ENCODE data around the gene ZNF358.

ZNF358 gene

DNA sequence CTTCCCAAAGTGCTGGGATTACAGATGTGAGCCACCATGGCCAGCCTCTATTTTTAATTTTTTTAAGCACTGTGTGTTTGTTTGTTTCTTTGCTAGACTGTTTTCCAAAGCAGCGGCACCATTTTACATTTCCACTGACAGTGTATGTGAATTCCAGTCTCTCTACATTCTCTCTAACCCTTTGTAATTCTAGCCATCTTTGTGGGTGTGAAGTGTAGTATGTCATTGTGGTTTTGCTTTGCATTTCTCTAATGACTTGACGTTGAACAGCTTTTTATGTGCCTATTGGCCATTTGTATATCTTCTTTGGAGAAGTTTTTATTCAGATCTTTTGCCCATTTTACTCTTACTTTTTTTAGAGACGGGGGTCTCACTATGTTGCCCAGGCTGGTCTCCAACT lies 31.3 kb downstream of the ZNF358 start:
- H3K4me3 ChIP-seq (IDR thresholded peaks at IDR 0.05; ENCODE audit: insufficient read depth, low read depth, low read length), result no peak overlapping the region
- H4K20me1 ChIP-seq (ENCODE audit: insufficient read depth), result no peaks in the 10 kb centered on the region
- TF ChIP-seq, protein P1, sequence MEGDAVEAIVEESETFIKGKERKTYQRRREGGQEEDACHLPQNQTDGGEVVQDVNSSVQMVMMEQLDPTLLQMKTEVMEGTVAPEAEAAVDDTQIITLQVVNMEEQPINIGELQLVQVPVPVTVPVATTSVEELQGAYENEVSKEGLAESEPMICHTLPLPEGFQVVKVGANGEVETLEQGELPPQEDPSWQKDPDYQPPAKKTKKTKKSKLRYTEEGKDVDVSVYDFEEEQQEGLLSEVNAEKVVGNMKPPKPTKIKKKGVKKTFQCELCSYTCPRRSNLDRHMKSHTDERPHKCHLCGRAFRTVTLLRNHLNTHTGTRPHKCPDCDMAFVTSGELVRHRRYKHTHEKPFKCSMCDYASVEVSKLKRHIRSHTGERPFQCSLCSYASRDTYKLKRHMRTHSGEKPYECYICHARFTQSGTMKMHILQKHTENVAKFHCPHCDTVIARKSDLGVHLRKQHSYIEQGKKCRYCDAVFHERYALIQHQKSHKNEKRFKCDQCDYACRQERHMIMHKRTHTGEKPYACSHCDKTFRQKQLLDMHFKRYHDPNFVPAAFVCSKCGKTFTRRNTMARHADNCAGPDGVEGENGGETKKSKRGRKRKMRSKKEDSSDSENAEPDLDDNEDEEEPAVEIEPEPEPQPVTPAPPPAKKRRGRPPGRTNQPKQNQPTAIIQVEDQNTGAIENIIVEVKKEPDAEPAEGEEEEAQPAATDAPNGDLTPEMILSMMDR (conservative IDR thresholded peaks at IDR 0.05; ENCODE audit: low read depth, low read length), result no peak
- no peak overlapping the region for H3K27ac ChIP-seq
- no peaks in the 10 kb centered on the region for H3K79me2 ChIP-seq (ENCODE audit: insufficient read depth, low read depth)
- no peaks in the 10 kb centered on the region for H3K4me1 ChIP-seq (ENCODE audit: low read depth, poor library complexity, severe bottlenecking)
- no peaks in the 10 kb centered on the region for H3K27me3 ChIP-seq (ENCODE audit: insufficient read depth, low read depth)
- no peak overlapping the region for H3K4me2 ChIP-seq
- no peak overlapping the region for H3K9ac ChIP-seq
- H3K36me3 ChIP-seq (ENCODE audit: insufficient read depth), result no peaks in the 10 kb centered on the region
- H2AFZ ChIP-seq (ENCODE audit: low read depth), result no peak overlapping the region

DNA sequence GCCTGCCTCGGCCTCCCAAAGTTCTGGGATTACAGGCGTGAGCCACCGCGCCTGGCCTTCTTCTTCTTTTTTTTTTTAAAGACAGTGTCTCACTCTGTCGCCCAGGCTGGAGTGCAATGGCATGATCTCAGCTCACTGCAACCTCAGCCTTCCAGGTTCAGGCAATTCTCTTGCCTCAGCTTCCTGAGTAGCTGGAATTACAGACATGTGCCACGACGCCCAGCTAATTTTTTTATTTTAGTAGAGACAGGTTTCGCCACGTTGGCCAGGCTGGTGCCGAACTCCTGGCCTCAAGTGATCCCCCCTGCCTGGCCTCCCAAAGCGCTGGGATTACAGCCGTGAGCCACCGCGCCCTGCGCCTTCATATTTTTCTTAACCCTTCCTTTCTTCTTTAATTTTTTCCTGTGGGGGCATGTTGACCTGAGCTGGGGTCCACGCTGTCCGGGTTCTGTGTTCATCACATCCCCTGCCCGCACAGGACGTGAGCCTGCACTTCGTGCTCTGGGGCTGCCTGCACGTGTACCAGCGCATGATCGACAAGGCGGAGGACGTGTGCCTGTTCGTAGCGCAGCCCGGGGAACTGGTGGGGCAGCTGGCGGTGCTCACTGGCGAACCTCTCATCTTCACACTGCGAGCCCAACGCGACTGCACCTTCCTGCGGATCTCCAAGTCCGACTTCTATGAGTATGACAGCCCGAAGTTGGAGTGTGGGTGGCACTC lies 33.7 kb downstream of the ZNF358 start:
- no peak overlapping the region for H3K4me3 ChIP-seq (IDR thresholded peaks at IDR 0.05; ENCODE audit: insufficient read depth, low read depth, low read length)
- peaks cover 8% of the 10 kb centered on the region for H3K4me1 ChIP-seq (ENCODE audit: low read depth, poor library complexity, severe bottlenecking)
- H3K27ac ChIP-seq, result no peak overlapping the region
- TF ChIP-seq, protein P1 (conservative IDR thresholded peaks at IDR 0.05; ENCODE audit: low read depth, low read length), result no peak
- H3K27me3 ChIP-seq (ENCODE audit: insufficient read depth, low read depth), result no peaks in the 10 kb centered on the region
- no peak overlapping the region for H3K4me2 ChIP-seq
- no peaks in the 10 kb centered on the region for H3K79me2 ChIP-seq (ENCODE audit: insufficient read depth, low read depth)
- H3K9ac ChIP-seq, result no peak overlapping the region
- H4K20me1 ChIP-seq (ENCODE audit: insufficient read depth), result no peaks in the 10 kb centered on the region
- H3K36me3 ChIP-seq (ENCODE audit: insufficient read depth), result no peaks in the 10 kb centered on the region
- no peak overlapping the region for H2AFZ ChIP-seq (ENCODE audit: low read depth)

DNA sequence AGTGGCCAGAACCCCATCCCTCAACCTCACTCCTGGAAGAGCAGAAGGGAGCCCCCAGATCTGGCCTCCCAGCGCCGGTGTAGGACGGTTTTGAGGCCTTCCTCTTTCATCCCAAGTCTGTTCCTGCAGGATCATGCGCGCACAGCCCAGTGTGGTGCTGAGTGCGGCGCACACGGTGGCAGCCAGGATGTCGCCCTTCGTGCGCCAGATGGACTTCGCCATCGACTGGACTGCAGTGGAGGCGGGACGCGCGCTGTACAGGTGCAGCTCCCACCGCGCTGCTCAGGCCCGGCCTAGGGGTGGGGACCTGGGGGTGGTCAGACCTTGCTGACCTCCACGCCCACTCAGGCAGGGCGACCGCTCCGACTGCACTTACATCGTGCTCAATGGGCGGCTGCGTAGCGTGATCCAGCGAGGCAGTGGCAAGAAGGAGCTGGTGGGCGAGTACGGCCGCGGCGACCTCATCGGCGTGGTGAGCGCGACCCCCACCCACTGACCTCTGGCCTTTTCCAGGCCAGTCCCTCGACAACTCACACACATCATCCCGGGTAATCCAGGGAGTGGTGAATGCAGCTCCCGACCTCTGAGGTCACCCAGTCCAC lies 34.4 kb downstream of the ZNF358 start:
- H3K9ac ChIP-seq, result no peak overlapping the region

DNA sequence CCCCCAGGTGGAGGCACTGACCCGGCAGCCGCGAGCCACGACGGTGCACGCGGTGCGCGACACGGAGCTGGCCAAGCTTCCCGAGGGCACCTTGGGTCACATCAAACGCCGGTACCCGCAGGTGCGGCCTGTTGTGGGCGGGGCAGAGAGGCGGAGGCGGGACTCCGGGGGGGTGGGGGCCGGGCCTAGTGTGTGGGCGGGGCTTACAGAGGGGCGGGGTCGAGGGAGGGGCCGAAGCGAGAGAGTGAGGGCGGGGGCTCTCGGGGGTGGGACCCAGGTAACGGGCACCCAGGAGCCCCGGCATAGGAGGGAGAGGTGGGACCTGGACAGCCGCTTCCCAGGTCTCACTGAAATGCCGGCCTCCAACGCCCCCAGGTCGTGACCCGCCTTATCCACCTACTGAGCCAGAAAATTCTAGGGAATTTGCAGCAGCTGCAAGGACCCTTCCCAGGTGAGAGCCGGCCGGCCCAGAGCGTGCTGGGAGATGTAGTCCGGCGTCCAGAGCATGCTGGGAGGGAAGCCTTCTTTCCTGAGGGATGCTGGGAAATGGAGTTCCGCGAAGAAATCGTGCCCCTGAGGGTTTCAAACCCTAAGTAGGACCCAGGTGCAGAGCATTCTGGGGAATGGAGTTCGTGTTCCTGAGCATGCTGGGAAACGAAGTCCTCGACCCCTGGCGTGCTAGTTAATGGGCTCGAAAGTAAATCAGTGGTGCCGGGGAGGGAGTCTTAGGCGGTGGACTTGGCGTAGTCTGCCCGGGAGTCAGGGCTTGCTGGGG lies 35.3 kb downstream of the ZNF358 start:
- Histone ChIP-seq H3K4me1 (ENCODE audit: low read depth, poor library complexity, severe bottlenecking) (peaks cover 8% of the 10 kb centered on the region), H3K36me3 (ENCODE audit: insufficient read depth) (no peaks in the 10 kb centered on the region), H4K20me1 (ENCODE audit: insufficient read depth) (no peaks in the 10 kb centered on the region), H3K9ac (no peak overlapping the region), H3K4me2 (no peak overlapping the region), H3K4me3 (IDR thresholded peaks at IDR 0.05; ENCODE audit: insufficient read depth, low read depth, low read length) (no peak overlapping the region), H3K27me3 (ENCODE audit: insufficient read depth, low read depth) (no peaks in the 10 kb centered on the region), H3K79me2 (ENCODE audit: insufficient read depth, low read depth) (no peaks in the 10 kb centered on the region), H3K27ac (no peak overlapping the region), H2AFZ (ENCODE audit: low read depth) (no peak overlapping the region)
- TF ChIP-seq, protein P1 (conservative IDR thresholded peaks at IDR 0.05; ENCODE audit: low read depth, low read length), result no peak

More for the DNA sequence above, 34.4 kb downstream of the ZNF358 start:
- no peak overlapping the region for H2AFZ ChIP-seq (ENCODE audit: low read depth)
- TF ChIP-seq, protein P1 (conservative IDR thresholded peaks at IDR 0.05; ENCODE audit: low read depth, low read length), result no peak
- no peak overlapping the region for H3K4me3 ChIP-seq (IDR thresholded peaks at IDR 0.05; ENCODE audit: insufficient read depth, low read depth, low read length)
- no peak overlapping the region for H3K27ac ChIP-seq
- H4K20me1 ChIP-seq (ENCODE audit: insufficient read depth), result no peaks in the 10 kb centered on the region
- no peaks in the 10 kb centered on the region for H3K27me3 ChIP-seq (ENCODE audit: insufficient read depth, low read depth)
- H3K36me3 ChIP-seq (ENCODE audit: insufficient read depth), result no peaks in the 10 kb centered on the region
- no peaks in the 10 kb centered on the region for H3K79me2 ChIP-seq (ENCODE audit: insufficient read depth, low read depth)
- peaks cover 8% of the 10 kb centered on the region for H3K4me1 ChIP-seq (ENCODE audit: low read depth, poor library complexity, severe bottlenecking)
- no peak overlapping the region for H3K4me2 ChIP-seq

Measured in KMS-11 (cell line).